GM10266 (cell line): ENCODE data around the gene EYS.

ENCODE experiments used
- DNase-seq: peaks from one replicate; pipeline ENCODE4 v3.0.0; 2012; ENCODE audit errors: extremely low spot score
- TF ChIP-seq, protein P1 (sequence below): IDR thresholded peaks from 2 replicates; pipeline ENCODE4 v1.5.1; 2012; ENCODE audit warnings: mild to moderate bottlenecking, low read depth; ENCODE audit not compliant: control insufficient read depth, insufficient read depth; ENCODE audit errors: missing control alignments

Gene EYS

DNA sequence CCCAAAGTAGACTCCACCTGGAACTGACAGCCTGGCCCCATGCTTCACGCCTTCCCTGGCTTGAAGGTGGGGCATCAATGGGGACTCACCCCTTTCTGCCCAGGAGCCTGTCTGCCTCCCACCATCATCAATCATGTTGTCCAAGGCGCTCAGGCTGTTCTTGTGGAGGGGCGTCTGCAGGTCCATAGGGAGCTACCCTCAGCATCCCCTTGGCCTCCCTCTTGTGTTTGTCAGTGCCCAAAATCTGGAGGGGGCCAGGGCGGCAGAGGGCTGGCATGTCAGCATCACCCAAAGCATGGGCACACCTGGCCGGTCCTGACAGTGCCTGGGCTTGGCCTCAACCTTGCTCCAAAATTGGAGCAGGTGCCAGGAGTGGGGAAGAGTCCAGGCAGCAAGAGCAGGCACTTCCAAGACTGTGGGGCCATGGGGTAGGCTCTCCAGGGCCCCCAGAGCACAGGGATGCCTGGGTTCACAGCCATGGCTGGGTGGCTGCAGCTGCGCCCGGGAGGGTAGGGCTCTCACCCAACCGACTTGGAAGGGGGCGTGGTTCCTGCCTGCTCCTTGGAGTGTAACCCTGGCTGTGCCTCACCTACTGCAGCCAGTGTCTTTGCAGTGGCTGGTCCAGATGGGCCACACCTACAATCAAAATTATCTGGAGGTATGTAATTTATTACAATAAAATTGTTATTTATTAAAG, 903.4 kb downstream of the EYS start:
- TF ChIP-seq, protein P1, sequence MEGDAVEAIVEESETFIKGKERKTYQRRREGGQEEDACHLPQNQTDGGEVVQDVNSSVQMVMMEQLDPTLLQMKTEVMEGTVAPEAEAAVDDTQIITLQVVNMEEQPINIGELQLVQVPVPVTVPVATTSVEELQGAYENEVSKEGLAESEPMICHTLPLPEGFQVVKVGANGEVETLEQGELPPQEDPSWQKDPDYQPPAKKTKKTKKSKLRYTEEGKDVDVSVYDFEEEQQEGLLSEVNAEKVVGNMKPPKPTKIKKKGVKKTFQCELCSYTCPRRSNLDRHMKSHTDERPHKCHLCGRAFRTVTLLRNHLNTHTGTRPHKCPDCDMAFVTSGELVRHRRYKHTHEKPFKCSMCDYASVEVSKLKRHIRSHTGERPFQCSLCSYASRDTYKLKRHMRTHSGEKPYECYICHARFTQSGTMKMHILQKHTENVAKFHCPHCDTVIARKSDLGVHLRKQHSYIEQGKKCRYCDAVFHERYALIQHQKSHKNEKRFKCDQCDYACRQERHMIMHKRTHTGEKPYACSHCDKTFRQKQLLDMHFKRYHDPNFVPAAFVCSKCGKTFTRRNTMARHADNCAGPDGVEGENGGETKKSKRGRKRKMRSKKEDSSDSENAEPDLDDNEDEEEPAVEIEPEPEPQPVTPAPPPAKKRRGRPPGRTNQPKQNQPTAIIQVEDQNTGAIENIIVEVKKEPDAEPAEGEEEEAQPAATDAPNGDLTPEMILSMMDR = no peak
- DNase-seq = no peak

GRCh38 chr6:64792534-64792933, 914.5 kb downstream of the EYS start:
- TF ChIP-seq, protein P1 = no peak
- no peak for DNase-seq

- no peak for DNase-seq
Observed at GRCh38 chr6:64789476-64789875, 917.5 kb downstream of the EYS start.

DNA sequence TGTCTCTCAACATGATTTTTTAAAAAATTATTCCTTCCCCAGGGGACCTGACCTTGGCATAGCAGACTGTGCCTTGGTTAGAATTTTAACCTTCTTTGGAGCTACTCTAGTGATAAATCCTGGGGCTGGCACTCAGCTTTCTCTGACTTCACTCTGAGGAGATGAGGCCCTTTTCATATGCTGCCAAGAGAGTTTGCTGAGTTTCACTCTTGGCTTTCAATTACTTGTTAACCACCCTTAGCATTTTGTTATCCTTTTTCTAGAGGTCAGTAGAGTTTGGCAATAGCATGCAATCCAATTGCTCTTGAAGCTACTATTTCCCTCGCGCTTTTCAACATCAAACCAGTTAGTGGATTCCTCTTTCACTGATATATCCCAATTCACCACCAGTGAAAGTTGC, 920.3 kb downstream of the EYS start:
- no peak for DNase-seq
- TF ChIP-seq, protein P1 = no peak

More at GRCh38 chr6:64789476-64789875, 917.5 kb downstream of the EYS start:
- TF ChIP-seq, protein P1 = no peak

- DNase-seq = no peak
- TF ChIP-seq, protein P1 = no peak
Observed at GRCh38 chr6:64782877-64783276, 924.1 kb downstream of the EYS start.

- DNase-seq = no peak
- TF ChIP-seq, protein P1 = no peak
Observed at GRCh38 chr6:64777941-64778785, 928.9 kb downstream of the EYS start.

GRCh38 chr6:64776359-64776758, 930.7 kb downstream of the EYS start:
- no peak for DNase-seq

More at GRCh38 chr6:64776359-64776758, 930.7 kb downstream of the EYS start:
- TF ChIP-seq, protein P1 = no peak
